GM12873 (cell line): ENCODE measurements around the gene MAP3K14.

ENCODE experiments used
- TF ChIP-seq, protein P1 (sequence below): IDR thresholded peaks from 2 replicates; pipeline ENCODE4 v1.5.1; 2012; ENCODE audit warnings: low read depth, mild to moderate bottlenecking, moderate library complexity, low read length, control low read depth; ENCODE audit not compliant: insufficient read depth; ENCODE audit errors: missing control alignments

Gene MAP3K14

DNA sequence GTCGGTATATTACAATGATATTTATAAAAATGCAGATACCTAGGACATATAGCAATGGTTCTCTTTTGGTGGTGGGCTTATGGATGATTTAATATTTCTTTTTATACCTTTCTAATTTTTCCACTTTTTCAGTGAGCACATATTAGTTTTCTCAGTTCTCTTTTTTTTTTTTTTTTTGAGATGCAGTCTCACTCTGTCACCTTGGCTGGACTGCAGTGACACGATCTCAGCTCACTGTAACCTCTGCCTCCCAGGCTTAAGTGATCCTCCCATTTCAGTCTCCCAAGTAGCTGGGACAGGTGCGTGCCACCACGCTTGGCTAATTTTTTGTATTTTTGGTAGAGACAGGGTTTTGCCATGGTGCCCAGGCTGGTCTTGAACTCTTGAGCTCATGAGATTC lies 15.1 kb downstream of the MAP3K14 start:
- TF ChIP-seq, protein P1, sequence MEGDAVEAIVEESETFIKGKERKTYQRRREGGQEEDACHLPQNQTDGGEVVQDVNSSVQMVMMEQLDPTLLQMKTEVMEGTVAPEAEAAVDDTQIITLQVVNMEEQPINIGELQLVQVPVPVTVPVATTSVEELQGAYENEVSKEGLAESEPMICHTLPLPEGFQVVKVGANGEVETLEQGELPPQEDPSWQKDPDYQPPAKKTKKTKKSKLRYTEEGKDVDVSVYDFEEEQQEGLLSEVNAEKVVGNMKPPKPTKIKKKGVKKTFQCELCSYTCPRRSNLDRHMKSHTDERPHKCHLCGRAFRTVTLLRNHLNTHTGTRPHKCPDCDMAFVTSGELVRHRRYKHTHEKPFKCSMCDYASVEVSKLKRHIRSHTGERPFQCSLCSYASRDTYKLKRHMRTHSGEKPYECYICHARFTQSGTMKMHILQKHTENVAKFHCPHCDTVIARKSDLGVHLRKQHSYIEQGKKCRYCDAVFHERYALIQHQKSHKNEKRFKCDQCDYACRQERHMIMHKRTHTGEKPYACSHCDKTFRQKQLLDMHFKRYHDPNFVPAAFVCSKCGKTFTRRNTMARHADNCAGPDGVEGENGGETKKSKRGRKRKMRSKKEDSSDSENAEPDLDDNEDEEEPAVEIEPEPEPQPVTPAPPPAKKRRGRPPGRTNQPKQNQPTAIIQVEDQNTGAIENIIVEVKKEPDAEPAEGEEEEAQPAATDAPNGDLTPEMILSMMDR: no peak

DNA sequence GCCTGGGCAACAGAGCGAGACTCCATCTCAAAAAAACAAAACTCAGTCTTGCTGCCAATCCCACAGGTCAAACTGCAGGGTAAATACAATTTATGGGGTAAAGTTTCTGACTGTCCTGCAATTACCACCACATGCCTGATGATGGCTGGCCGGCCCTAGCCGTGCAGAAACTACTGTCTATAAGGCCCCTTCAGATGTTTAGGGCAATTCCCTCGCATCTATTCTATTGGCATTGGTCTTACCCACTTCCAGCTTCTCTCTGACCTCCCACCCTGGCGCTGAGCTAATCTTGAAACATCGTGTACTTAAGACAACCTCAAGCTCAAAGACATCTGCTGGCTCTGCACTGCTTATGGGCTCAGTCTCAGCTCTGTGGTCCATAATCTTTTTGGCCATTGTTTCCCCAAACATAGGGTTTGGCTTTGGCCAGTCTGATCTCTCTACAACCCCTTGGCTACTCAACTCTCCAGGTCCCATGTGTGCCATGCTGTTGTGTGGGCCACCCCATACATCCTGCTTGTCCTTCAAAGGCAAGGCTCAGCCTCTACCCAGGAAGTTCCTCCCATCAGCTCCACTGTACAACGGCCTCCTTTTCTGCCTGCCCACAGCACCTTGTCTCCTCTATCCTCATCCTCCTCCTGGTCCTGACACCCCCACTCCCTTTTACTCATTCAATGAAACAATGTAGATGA lies 16.6 kb downstream of the MAP3K14 start:
- TF ChIP-seq, protein P1: no peak

- TF ChIP-seq, protein P1: no peak
Measured at GRCh38 chr17:45299361-45299760, 17.5 kb downstream of the MAP3K14 start.

DNA sequence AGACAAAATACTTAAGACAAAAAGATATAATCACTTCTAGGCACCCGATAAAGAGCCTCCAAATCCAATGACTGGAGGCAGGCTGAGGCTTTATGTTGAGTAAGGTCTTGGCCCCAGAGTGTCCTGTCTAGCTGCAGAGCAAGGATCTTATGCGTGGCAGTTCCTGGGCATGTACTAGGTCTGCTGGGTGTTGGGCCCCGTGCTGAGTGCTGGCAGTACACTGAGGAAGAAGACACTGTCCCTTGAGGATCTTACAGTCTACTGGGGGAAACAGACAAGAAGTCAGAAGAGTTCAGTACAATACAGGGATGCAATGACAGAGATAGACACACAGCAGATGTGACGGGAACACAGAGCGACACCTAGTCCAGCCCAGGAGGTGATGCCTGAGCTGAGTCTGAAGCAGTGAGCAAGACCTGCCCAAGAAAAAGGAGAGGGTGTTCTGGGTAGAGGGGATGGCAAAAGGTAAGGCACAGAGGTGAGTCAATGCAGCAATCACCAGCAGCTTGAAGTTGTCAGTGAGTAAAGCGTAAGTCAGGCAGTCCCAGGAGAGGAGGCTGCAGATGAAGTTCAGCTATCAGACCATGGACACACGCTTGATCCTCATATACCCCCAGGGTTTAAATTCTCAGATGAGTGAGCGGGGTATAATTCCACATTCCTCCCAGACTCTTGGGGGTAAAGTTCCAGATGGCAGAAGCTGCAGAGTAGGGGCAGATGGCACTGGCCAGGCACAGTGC lies 18.1 kb downstream of the MAP3K14 start:
- TF ChIP-seq, protein P1: no peak

DNA sequence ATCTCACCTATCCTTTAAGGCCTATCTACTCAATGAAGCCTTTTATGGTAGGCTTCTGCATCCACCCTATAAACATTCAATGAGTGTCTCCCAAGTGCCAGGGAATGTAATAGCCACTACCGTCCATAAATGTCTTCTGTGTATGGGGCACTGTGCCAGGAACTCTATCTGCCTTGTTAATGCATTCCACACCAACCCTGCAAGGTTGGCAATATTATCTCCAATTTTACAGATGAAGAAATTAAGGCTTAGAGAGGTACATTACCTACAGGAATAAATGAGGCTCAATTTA lies 20.0 kb downstream of the MAP3K14 start:
- TF ChIP-seq, protein P1: no peak

DNA sequence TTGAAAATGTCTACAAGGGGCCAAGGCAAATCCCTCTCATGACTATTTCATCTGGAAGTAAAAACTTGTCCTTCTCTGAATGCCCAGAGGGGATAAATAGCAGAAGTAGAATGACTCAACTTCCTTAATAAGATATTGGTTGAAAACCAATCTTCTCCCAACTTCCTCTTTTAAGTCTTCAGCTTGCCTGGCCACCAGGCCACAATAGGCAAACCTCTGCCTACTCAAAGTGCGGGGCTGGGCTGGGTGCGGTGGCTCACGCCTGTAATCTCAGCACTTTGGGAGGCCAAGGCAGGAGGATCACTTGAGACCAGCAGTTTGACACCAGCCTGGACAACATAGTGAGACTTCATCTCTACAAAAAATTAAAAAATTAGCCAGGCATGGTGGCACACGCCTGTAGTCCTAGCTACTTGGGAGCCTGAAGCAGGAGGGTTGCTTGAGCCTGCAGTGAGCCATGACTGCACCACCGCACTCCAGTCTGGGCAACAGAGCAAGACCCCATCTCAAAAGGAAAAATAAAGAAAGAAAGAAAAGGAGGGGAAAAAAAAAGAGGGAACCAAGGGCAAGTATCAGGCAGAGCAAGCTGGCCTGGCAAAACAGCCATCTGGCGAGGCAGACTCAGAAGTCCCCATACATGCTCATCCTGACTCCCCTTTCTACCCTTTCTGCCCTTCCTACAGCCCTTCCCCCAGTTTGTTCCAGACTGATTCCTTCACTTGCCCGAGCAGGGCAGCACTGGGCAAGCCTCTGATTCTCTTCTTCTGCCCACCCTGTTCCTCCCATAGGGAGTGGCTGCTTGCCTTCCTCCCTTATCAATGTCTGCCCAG lies 20.6 kb downstream of the MAP3K14 start:
- TF ChIP-seq, protein P1: no peak

DNA sequence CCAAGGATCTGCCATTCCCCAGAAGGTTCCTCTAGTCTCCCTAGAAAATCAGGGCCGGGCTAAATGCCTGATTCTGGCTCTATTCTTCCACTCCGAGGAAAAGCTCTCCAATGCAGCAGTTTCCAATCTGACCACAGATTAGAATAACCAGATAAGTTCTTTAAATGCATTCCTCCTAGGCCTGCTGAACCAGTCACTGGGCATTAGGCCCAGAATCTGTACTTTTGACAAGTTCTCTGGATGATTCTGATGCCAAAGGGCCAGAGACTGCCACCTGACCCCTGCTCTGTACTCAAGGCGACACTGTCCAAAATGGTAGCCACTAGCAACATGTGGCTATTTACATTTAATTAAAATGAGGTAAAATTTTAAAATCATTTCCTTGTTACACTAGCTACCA lies 22.3 kb downstream of the MAP3K14 start:
- TF ChIP-seq, protein P1: no peak
